DMS 273 treated with DMSO at 0.1 percent for 48 hours (cell line): ENCODE data around the gene PGBD5.
"Not testable (repeated sequence)": the region's sequence is repeated elsewhere in the genome, so short reads cannot be mapped to it uniquely, and the experiment has no call there.

Experiments used
- DNase-seq: peaks from one replicate; lab custom pipeline; 2025; lab: John Stamatoyannopoulos, UW

PGBD5 gene

GRCh38 chr1:230425252-230426091 is 660 bp downstream of the PGBD5 start:
- DNase-seq = no peak

DNA sequence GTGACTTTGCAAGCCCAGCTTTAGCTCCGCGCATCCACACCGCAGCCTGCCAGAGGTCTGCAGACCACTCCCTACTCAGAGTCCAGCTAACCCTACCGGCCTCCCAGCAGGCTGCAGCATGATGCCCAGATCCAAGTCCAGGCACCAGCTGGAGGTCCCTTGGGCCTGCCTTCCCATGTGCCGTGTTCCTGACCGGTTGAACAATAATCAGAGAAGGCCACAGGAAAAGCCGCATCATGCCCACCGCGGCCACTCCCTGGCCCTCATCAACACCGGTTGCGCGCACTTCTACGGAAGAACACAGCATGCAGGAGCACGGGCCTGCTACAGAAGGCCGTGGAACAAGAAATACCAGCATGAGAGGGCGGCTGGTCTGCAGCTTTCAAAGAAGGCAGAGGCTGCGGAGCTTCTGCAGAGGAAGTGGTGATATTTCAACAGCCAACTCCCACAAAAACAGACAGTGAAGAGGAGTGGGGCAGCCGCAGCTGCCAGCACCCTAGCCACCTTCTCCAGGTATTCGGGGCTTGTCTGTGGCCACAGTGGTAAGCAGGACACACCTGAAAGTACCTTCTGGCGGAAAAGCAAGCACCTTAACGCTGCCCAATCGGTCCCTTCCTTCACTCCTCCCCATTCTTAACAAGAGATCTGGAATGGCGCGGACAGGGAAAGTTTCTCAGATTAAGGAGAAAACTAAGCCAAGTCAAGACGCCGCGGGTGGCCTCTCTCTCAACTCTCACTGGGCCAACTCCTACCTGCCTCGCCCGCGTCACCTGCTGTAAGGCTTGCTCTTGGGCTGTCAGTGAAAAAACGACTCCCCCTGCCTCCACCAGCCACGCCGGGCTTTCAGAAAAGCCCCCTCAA is 1.5 kb downstream of the PGBD5 start:
- no peak for DNase-seq

DNA sequence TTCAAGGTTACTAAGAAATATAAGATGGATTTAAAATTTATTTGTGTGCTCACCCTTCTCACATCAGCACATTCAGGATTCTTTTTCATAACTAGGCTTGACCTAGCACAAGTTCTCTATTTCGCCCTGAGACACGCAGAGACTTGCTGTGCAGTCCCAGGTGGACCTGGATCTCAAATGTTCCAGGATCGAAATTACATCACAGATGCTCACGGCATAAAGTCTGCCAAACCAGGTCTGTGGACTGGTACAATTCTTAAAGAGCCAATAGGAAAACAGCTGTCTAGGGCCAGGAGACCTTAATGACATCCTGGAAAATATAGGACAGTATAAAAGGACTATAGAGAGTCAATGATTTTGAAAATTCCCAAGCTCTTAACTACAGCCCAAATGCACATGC is 2.2 kb downstream of the PGBD5 start:
- DNase-seq = no peak

DNA sequence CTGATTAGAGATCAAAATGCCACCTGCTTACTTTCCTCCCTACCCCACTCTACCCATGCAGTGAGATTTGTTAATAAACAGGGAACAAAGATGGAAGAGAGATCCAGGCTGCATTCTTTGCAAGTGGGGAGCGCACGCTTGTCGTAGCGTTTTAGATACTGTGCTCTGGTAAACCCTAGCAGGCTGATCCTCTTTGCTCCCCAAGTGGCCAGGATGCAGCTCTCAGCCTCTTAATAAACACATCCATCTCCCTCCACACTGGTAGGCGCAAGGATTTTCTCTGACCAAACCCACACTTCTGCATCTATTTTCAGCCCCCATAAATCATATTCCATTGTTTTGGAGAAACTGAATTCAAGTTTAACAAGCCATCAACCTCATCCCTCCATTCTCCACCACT is 2.9 kb downstream of the PGBD5 start:
- no peak for DNase-seq

DNA sequence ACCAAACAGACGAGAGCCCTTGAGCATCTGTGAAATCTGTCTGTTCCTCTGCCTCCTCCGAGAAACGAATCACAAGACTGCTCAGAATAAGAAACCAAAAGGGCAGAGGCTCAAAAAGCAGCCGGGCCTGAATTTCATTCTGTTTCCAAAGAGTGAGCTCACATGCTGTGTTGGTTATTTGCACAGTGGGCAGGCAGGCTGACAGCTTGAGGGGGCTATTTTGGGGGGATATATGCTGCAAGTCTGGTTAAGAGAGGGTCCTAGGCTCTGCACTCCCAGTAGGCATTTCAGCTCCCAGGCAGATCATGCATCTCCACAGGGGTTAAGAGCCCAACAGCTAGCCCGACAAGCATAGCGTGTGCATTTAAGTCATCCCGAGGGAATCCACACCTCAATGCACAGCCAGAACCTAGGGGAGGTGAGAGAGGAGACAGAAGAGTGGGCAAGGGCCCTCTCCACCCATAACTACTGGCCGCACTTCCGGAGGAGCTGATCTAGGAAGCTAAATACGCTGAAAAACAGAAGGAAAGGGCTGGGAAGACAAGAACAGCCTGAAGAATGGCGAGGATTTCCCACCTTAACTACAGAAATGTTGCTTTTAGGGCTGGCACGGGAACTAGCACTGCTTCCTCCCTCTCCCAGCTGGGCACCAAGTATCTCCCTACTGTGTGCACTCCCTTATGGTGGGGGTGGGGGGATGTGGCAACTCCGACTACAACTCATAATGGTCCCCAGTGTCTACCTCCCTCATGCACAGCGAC is 3.7 kb downstream of the PGBD5 start:
- no peak for DNase-seq

GRCh38 chr1:230421481-230421880 is 4.7 kb downstream of the PGBD5 start:
- DNase-seq = no peak

GRCh38 chr1:230420372-230420771 is 5.8 kb downstream of the PGBD5 start:
- not testable (repeated sequence) for DNase-seq

- DNase-seq = no peak
Observed at GRCh38 chr1:230416430-230416829, 9.7 kb downstream of the PGBD5 start.

GRCh38 chr1:230415405-230416132 is 10.6 kb downstream of the PGBD5 start:
- DNase-seq = no peak

DNA sequence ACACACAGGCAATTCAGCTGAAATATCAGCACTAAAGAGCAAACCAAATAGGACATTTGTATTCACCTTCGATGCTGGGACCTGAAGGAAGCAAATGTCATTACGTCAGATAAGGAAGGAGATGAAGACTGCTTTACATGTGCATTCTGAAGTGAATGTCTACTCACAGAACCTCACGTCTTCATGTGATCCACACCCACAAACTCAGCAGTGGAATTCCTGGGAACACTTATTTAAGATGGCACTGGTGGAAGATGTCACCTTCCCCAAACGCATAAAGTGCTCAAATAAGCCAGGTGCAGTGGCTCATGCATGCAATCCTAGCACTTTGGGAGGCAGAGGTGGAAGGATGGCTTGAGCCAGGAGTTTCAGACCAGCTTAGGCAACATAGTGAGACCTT is 11.4 kb downstream of the PGBD5 start:
- DNase-seq = no peak

- no peak for DNase-seq
Observed at GRCh38 chr1:230414102-230414501, 12.0 kb downstream of the PGBD5 start.

DNA sequence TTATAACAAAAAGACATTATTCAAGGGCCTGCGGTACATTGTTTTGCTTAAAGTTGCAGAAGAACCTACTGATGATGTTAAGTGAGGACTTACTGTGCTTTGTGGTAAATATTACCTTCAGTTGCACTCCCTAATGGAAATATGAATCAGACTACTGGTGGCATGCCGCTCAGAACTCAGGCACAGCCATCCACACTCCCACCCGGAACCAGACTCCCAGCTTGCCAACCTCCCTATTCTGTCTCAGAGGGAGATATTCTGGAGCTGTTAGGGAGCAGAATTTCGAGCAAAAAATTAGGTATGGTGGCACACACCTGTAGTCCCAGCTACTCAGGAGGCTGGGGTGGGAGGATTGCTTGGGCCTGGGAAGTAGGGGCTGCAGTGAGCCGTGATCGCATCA is 13.1 kb downstream of the PGBD5 start:
- DNase-seq = no peak

DNA sequence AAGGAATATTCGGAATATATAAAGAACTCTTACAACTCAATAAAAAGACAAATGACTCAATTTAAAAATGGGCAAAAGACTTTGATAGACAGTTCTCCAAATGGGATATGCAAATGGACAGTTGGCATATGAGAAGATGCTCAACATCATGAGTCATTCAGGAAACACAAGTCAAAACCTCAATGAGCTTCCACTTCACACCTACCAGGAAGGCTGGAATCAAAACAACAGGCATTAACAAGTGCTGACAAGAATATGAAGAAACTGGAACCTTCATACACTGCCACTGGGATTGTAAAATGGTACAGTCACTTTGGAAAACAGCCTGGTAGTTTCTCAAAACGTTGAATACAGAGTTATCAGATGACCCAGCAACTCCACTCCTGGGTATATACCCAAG is 17.2 kb downstream of the PGBD5 start:
- no peak for DNase-seq

GRCh38 chr1:230407351-230407750 is 18.8 kb downstream of the PGBD5 start:
- no peak for DNase-seq

DNA sequence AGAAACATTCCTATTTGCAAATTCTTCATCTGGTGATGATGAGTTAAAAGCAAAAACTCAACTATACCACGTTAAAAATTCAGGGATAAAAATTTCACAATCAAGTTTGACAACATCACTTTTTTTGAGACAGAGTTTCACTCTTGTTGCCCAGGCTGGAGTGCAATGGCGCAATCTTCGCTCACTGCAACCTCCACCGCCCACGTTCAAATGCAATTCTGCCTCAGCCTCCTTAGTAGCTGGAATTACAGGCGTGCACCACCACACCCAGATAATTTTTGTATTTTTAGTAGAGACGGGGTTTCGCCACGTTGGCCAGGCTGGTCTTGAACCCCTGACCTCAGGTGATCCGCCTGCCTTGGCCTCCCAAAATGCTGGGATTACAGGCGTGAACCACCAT is 19.4 kb downstream of the PGBD5 start:
- not testable (repeated sequence) for DNase-seq

- no peak for DNase-seq
Observed at GRCh38 chr1:230403442-230403841, 22.7 kb downstream of the PGBD5 start.

GRCh38 chr1:230401763-230402294 is 24.3 kb downstream of the PGBD5 start:
- no peak for DNase-seq

GRCh38 chr1:230401101-230401500 is 25.0 kb downstream of the PGBD5 start:
- DNase-seq = no peak

DNA sequence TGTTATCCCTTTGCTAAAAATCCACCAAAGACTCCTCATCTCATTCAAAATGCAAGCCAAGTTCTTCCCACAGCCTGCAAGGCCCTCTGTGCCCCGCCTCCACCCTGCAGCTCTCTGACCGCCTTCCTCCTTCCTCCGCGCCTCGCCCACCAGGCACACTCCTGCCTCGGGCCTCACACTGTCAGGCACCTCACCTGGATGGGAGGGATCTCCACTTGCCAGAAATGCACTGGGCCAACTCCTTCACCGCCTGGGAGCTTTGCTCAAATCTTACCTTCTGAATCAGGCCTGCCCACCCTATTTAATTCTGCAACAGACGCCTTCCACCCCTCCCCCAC is 26.2 kb downstream of the PGBD5 start:
- no peak for DNase-seq

DNA sequence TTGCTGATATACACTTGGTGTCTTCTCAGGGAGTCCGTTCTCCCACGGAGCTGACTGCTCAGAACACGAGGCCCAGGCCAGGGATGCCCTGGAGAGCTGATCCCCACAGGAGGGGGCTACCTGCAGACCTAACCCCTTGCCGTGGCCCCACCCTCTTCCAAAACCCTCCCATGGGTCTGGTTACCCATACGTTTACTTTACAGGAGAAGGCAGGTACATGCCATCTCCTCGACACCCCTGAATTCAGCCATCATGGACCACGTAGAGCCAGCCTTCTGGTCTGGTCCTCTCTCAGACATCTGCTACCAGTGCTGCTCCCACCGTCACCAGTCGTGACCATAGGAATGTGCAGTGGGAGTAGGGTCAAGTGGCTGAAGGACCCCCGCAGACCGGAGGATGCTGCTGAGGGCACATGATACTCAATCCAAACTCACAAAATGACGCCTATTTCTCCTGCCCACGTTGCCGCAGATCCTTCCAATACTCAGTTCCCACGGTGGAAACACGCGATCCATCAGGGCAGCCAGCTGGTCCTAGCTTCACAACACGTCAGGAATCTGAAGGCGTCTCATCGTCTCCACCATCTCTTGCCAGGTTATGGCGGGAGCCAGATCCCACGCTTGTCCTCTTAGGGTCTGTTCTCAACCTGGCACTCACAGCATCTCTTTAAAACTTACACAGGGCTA is 26.7 kb downstream of the PGBD5 start:
- DNase-seq = no peak

GRCh38 chr1:230398856-230399255 is 27.3 kb downstream of the PGBD5 start:
- no peak for DNase-seq
